Neural crest cell (in vitro differentiated cells): ENCODE results near the gene USP11. TPM values are rescaled to one million over a fixed set of nuclear protein-coding genes. Genes with fewer than 3 reads are reported as not detected.
A peak's percentile ranks its signal among the peaks of the same experiment; 100 is the strongest.
"Not testable (repeated sequence)": the region's sequence is repeated elsewhere in the genome, so short reads cannot be mapped to it uniquely, and the experiment has no call there.

Source experiments
- DNase-seq: peaks from one replicate; pipeline ENCODE4 v3.0.0; 2021; ENCODE audit warnings: low read depth, mixed read lengths, low spot score
- H3K27ac Mint-ChIP-seq: one replicate; pipeline ENCODE4 v1.8.0; 2021; ENCODE audit warnings: mild to moderate bottlenecking, mixed read lengths; ENCODE audit not compliant: unreplicated experiment
- H3K27me3 Mint-ChIP-seq: 2 replicates; pipeline ENCODE4 v1.8.0; 2021; ENCODE audit warnings: low read depth, mild to moderate bottlenecking, mixed read lengths
- H3K36me3 Mint-ChIP-seq: 2 replicates; pipeline ENCODE4 v1.8.0; 2021; ENCODE audit warnings: low read depth, mild to moderate bottlenecking, mixed read lengths
- H3K4me1 Mint-ChIP-seq: 2 replicates; pipeline ENCODE4 v1.8.0; 2021; ENCODE audit warnings: mixed read lengths
- H3K4me3 Mint-ChIP-seq: one replicate; pipeline ENCODE4 v1.8.0; 2021; ENCODE audit warnings: mild to moderate bottlenecking, mixed read lengths
- H3K9me3 Mint-ChIP-seq: 2 replicates; pipeline ENCODE4 v1.8.0; 2021; ENCODE audit warnings: mixed read lengths
- CTCF ChIP-seq: fragments of 200-600 bp; sonication (generic); conservative IDR thresholded peaks from 2 replicates; pipeline ENCODE4 v1.5.0; 2021; ENCODE audit warnings: antibody characterized with exemption, mild to moderate bottlenecking
- total RNA-seq: library from RNA; stranded (reverse); gene quantifications from 2 replicates; pipeline ENCODE4 v1.2.1, GENCODE V29; 2021

USP11 gene
- total RNA-seq, 1 donor from 2014 or later: 245 TPM

GRCh38 chrX:47278691-47279090, 45.9 kb downstream of the USP11 start:
- Mint-ChIP-seq H3K4me3 (no peak overlapping the region), H3K9me3 (peaks cover 3% of the 10 kb centered on the region), H3K27ac (no peak overlapping the region)

GRCh38 chrX:47283015-47283771, 50.4 kb downstream of the USP11 start:
- Mint-ChIP-seq H3K9me3 (peaks cover 3% of the 10 kb centered on the region), H3K4me1 (peaks cover 25% of the 10 kb centered on the region), H3K27me3 (no peaks in the 10 kb centered on the region), H3K27ac (peak overlapping the region; percentile 91), H3K36me3 (no peaks in the 10 kb centered on the region), H3K4me3 (peak overlapping the region; percentile 74)
- DNase-seq: peak; percentile 32
- TF ChIP-seq CTCF: no peak

More at GRCh38 chrX:47278691-47279090, 45.9 kb downstream of the USP11 start:
- no peaks in the 10 kb centered on the region for H3K27me3 Mint-ChIP-seq
- no peak for TF ChIP-seq CTCF
- no peak for DNase-seq
- peaks cover 18% of the 10 kb centered on the region for H3K4me1 Mint-ChIP-seq
- H3K36me3 Mint-ChIP-seq: no peaks in the 10 kb centered on the region

GRCh38 chrX:47284616-47285015, 51.8 kb downstream of the USP11 start:
- not testable (repeated sequence) for H3K36me3 Mint-ChIP-seq, H3K27ac Mint-ChIP-seq, DNase-seq, H3K27me3 Mint-ChIP-seq, H3K4me3 Mint-ChIP-seq, H3K9me3 Mint-ChIP-seq
- peak; percentile 44 for TF ChIP-seq CTCF
- peaks cover 25% of the 10 kb centered on the region for H3K4me1 Mint-ChIP-seq

GRCh38 chrX:47285836-47286320, 53.1 kb downstream of the USP11 start:
- H3K4me3 Mint-ChIP-seq: no peak overlapping the region
- no peak overlapping the region for H3K27ac Mint-ChIP-seq
- peaks cover 3% of the 10 kb centered on the region for H3K9me3 Mint-ChIP-seq
- DNase-seq: no peak
- TF ChIP-seq CTCF: no peak
- H3K36me3 Mint-ChIP-seq: no peaks in the 10 kb centered on the region
- peaks cover 25% of the 10 kb centered on the region for H3K4me1 Mint-ChIP-seq
- no peaks in the 10 kb centered on the region for H3K27me3 Mint-ChIP-seq

GRCh38 chrX:47293106-47293505, 60.3 kb downstream of the USP11 start:
- no peak for DNase-seq
- H3K36me3 Mint-ChIP-seq: peaks cover 6% of the 10 kb centered on the region
- no peak for TF ChIP-seq CTCF
- H3K9me3 Mint-ChIP-seq: peaks cover 16% of the 10 kb centered on the region
- H3K4me1 Mint-ChIP-seq: peaks cover 8% of the 10 kb centered on the region
- H3K27ac Mint-ChIP-seq: no peak overlapping the region
- H3K4me3 Mint-ChIP-seq: no peak overlapping the region
- no peaks in the 10 kb centered on the region for H3K27me3 Mint-ChIP-seq
